Fibroblast of lung (primary cell): ENCODE data around the gene KRT4.

Experiments
- CTCF ChIP-seq, 2 donors: IDR thresholded peaks in 1 of 2; conservative IDR thresholded peaks in 1 of 2; 1 replicate in 1 of 2; 2 replicates in 1 of 2; pipeline ENCODE4 v1.5.1; 2011 to 2012; ENCODE audit warnings: low read length in 2 of 2, control low read depth in 1 of 2, inconsistent platforms in 1 of 2, low read depth in 1 of 2, mild to moderate bottlenecking in 1 of 2
- EZH2 ChIP-seq: IDR thresholded peaks from 2 replicates; pipeline ENCODE4 v1.5.1; 2012; ENCODE audit warnings: low read length, control low read depth, mild to moderate bottlenecking; ENCODE audit errors: missing control alignments

- no peak for TF ChIP-seq CTCF (conservative IDR thresholded peaks at IDR 0.05 in 1 of 2, IDR thresholded peaks at IDR 0.05 in 1 of 2; ENCODE audit: low read depth in 1 of 2, low read length in 2 of 2)
- no peak for TF ChIP-seq EZH2
Observed at GRCh38 chr12:52812073-52812400, 1.9 kb downstream of the KRT4 start.
